ENCODE results near the gene AXIN1. TPM values are rescaled to one million over a fixed set of nuclear protein-coding genes. Genes with fewer than 3 reads are reported as not detected.

Gene AXIN1
- total RNA-seq, 1 experiment from 2014 or later, result 22.6 TPM

DNA sequence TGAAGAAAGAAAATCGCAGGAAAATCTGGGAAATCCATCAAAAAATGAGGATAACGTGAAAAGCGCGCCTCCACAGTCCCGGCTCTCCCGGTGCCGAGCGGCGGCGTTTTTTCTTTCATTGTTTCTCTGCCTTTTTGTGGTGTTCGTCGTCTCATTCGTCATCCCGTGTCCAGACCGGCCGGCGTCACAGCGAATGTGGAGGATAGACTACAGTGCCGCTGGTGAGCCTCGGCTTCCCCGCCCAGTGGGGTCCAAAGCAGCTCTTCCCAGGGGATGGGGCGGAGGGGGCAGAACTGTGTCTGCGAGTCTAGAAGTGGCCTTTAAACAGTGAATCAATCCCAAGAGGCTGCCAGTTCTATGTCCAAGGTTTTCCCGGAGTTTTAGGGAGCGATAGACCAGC is 98.1 kb downstream of the AXIN1 start:
- in situ Hi-C loops (cut with HindIII; ENCODE audit: low pct_unique_long_range_greater_than_20kb, low sequenced_read_pairs), result no loop called here

DNA sequence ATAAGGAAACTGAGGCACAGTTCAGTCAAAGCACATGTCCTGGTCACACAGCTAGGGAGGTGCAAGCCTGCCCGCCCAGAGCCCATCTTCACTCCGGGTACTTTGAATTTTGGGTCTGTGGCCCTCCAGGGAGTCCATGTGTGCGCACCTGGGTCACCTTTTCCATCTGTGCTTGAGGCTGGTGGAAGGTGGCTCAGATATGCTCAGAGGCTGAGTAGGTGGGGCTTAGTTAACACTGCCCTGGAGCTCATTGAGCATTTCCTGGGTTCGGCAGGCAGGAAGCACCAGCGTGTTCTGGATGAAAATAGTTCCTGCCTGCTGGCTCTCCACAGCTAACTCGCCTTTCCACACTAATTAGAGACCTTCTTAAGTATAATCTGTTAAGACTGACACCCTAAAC is 98.7 kb downstream of the AXIN1 start:
- DNase-seq (ENCODE audit: low read depth, low spot score), result no peak
- in situ Hi-C loops (cut with HindIII; ENCODE audit: low pct_unique_long_range_greater_than_20kb, low sequenced_read_pairs), result no loop called here

More for the DNA sequence above, 98.1 kb downstream of the AXIN1 start:
- DNase-seq (ENCODE audit: low read depth, low spot score), result no peak

DNA sequence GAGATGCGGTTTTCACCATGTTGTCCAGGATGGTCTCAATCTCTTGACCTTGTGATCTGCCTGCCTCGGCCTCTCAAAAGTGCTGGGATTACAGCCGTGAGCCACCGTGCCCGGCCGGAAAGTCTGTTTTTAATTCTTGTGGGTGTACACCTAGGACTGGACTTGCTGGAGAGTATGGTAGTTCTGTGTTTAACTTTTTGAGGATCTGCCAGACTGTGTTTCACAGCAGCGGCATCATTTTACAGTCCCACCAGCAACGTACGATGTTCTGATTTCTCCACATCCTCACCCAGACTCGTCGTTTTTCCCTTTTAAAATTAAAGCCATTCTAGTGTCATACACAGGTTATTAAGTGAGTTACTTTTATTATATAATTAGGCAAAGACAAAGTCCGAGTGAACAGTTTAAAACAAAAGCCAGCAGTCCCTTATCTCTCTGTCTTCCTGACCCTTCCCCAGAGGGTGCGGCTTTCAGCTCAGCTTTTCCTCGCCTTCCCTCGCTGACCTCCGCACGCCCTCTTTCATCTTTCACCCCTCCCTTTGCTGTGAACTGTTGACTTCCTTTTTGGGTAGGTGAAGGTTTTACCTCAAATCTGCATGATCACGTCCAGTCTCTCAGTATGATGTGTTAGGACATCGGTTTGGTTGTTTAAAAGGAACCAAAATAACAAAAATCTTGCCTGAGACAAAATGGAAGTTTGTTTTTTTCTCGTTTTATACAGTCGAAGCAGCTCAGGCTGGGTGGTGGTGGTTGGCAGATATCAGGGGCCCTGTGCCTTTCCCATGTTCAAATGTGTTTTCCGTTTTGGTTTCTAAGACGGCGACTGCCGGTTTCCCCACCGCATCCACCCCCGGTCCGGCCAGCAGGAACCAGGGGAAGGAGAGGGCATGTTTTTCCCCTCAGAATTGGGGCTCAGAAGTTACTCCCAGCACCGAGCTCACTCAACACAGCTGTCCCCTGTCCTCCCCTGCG is 99.9 kb downstream of the AXIN1 start:
- DNase-seq (ENCODE audit: low read depth, low spot score), result no peak
- in situ Hi-C loops (cut with HindIII; ENCODE audit: low pct_unique_long_range_greater_than_20kb, low sequenced_read_pairs), result no loop called here

DNA sequence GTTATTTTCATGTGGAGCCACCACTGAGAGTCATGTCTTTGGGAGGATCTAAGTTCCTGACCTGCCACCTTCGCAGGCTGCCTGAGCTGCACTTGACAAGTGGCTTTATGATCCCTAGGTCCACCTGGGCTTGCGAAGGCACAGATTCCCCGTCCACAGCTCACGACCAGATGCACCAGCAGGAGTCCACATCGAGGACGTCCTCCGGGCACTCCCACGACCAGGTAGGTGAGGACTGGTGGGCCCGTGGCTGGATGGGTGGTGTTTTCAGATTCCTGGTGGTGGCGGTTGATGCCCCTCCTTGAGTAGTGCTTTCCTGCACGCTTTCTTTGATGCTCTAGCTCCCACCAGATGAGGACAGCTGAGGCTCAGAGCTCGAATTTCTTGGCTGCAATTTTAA is 103.1 kb downstream of the AXIN1 start:
- DNase-seq (ENCODE audit: low read depth, low spot score), result no peak
- in situ Hi-C loops (cut with HindIII; ENCODE audit: low pct_unique_long_range_greater_than_20kb, low sequenced_read_pairs), result no loop called here

DNA sequence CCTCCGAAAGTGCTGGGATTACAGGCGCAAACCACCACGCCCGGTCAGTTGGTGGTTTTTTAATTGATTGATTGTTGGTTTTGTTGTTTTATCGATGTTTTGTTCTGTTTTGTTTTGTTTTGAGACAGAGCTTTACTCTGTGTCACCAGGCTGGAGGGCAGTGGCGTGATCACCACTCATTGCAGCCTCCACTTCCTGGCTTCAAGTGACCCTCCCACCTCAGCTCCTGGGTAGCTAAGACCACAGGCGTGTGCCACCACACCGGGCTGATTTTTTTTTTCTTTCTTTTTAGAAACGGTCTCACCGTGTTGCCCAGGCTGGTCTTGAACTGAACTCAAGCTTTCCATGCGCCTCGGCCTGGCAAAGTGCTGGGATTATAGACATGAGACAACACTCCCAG is 105.5 kb downstream of the AXIN1 start:
- in situ Hi-C loops (cut with HindIII; ENCODE audit: low pct_unique_long_range_greater_than_20kb, low sequenced_read_pairs), result no loop called here
- DNase-seq (ENCODE audit: low read depth, low spot score), result no peak

DNA sequence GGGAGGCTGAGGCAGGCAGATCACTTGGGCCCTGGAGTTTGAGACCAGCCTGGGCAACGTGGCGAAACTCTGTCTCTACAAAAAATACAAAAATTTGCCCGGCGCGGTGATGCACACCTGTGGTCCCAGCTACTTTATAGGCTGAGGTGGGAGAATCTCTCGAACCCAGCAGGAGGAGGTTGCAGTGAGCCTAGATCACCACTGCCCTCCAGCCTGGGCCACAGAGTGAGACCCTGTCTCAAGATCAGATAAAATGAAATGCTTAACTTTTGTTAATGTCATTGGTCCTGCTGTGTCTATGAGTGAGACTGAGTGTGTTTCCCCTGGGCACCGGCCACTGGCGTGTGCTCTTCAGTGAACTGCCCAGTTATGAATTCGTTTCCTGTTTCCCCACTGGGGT is 107.4 kb downstream of the AXIN1 start:
- DNase-seq (ENCODE audit: low read depth, low spot score), result no peak
- in situ Hi-C loops (cut with HindIII; ENCODE audit: low pct_unique_long_range_greater_than_20kb, low sequenced_read_pairs), result no loop called here

DNA sequence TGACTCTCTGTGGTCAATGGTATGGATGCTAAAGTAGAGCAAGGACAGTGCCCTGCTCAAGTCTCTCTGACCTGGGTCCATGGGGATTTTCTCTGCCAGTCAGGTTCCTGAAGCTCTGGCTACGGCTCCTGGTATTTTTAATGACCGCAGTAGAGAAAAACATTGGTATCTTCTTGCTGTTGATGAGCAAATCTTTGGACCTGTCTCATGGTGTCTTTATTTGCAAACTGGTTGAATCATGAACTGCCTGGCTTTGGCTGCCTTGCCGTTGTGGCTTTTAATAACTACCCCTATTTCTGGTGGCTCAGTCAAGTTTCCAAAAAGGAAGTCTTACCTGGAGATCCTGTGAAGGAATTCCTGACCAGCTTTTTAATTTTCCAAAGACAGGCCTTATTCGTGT is 109.2 kb downstream of the AXIN1 start:
- DNase-seq (ENCODE audit: low read depth, low spot score), result no peak
- in situ Hi-C loops (cut with HindIII; ENCODE audit: low pct_unique_long_range_greater_than_20kb, low sequenced_read_pairs), result no loop called here

DNA sequence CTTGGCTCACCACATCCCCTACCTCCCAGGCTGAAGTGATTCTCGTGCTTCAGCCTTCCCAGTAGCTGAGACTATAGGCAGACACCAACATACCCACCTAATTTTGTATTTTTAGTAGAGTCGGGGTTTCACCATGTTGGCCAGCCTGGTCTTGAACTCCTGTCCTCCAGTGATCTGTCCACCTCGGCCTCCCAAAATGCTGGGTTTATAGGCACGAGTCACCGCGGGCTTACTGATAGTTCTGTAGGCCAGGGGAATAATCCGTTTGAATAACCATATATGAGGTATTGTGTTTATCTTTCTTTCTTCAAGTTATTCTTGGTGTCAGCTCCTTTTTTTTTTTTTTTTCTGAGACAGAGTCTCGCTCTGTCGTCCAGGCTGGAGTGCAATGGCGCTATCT is 110.2 kb downstream of the AXIN1 start:
- DNase-seq (ENCODE audit: low read depth, low spot score), result no peak
- in situ Hi-C loops (cut with HindIII; ENCODE audit: low pct_unique_long_range_greater_than_20kb, low sequenced_read_pairs), result no loop called here

DNA sequence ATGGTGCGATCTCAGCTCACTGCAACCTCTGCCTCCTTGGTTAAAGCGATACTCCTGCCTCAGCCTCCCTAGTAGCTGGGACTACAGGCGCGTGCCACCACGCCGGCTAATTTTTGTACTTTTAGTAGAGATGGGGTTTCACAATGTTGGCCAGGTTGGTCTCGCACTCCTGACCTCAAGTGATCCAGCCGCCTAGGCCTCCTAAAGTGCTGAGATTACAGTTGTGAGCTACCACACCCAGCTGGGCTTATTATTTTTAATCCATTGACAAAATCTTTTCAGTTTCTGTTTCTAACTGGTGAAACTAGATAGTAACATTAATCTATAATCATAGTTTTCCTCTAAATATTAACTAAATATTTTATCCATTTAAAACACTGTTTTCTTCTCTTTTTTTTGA is 112.0 kb downstream of the AXIN1 start:
- in situ Hi-C loops (cut with HindIII; ENCODE audit: low pct_unique_long_range_greater_than_20kb, low sequenced_read_pairs), result no loop called here
- DNase-seq (ENCODE audit: low read depth, low spot score), result no peak

DNA sequence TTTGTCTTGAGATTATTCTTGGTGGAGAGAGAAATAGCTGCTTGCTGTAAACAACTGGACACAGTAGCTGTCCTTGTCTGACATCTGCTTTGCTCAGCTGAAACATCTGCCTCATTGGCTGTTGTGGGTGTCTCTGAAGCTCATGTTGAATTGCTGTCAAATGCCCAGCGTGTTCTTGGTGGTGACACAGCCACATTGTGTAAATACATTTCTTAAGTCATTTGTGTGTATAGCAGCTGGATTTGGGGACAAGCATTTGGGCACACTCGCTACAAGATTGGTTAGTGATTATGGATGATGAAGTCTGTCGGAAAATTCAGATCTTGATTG is 112.6 kb downstream of the AXIN1 start:
- DNase-seq (ENCODE audit: low read depth, low spot score), result no peak
- in situ Hi-C loops (cut with HindIII; ENCODE audit: low pct_unique_long_range_greater_than_20kb, low sequenced_read_pairs), result no loop called here

Other genes starting within 250 kb of the AXIN1 start
- 4.1 and 5.6 TPM in 2 replicates for gene NPRL3, start 214.1 kb downstream of the AXIN1 start, total RNA-seq (2014; rRNA removed; shearing (Covaris generic))
- gene HBZ, start 200.1 kb downstream of the AXIN1 start, total RNA-seq (2014; rRNA removed; shearing (Covaris generic)), result not detected in 2 replicates
- gene HBM, start 186.7 kb downstream of the AXIN1 start, total RNA-seq (2014; rRNA removed; shearing (Covaris generic)), result not detected in 2 replicates
- gene HBA2, start 179.8 kb downstream of the AXIN1 start, total RNA-seq (2014; rRNA removed; shearing (Covaris generic)), result not detected in 2 replicates
- not detected in 2 replicates for gene HBA1, start 176.0 kb downstream of the AXIN1 start, total RNA-seq (2014; rRNA removed; shearing (Covaris generic))
- 2.2 and 2.5 TPM in 2 replicates for gene HBQ1, start 172.3 kb downstream of the AXIN1 start, total RNA-seq (2014; rRNA removed; shearing (Covaris generic))
- 28.2 and 31.4 TPM in 2 replicates for gene LUC7L, start 123.3 kb downstream of the AXIN1 start, total RNA-seq (2014; rRNA removed; shearing (Covaris generic))
- gene FAM234A, start 117.9 kb downstream of the AXIN1 start, total RNA-seq (2014; rRNA removed; shearing (Covaris generic)), result 30.2 and 31.2 TPM in 2 replicates
- gene RGS11, start 76.8 kb downstream of the AXIN1 start, total RNA-seq (2014; rRNA removed; shearing (Covaris generic)), result 0.35 and 0.74 TPM in 2 replicates
- gene ARHGDIG, start 72.1 kb downstream of the AXIN1 start, total RNA-seq (2014; rRNA removed; shearing (Covaris generic)), result 3.5 and 4.1 TPM in 2 replicates
- gene PDIA2, start 69.6 kb downstream of the AXIN1 start, total RNA-seq (2014; rRNA removed; shearing (Covaris generic)), result 0.08 and 0.34 TPM in 2 replicates
- gene MRPL28, start 17.8 kb upstream of the AXIN1 start, total RNA-seq (2014; rRNA removed; shearing (Covaris generic)), result 78.0 and 105 TPM in 2 replicates
- 88.5 and 94.0 TPM in 2 replicates for gene PGAP6, start 29.3 kb upstream of the AXIN1 start, total RNA-seq (2014; rRNA removed; shearing (Covaris generic))
- gene NME4, start 44.5 kb upstream of the AXIN1 start, total RNA-seq (2014; rRNA removed; shearing (Covaris generic)), result 176 and 197 TPM in 2 replicates
- gene DECR2, start 49.2 kb upstream of the AXIN1 start, total RNA-seq (2014; rRNA removed; shearing (Covaris generic)), result 11.9 and 12.5 TPM in 2 replicates
- 10.0 and 10.5 TPM in 2 replicates for gene RAB11FIP3, start 72.9 kb upstream of the AXIN1 start, total RNA-seq (2014; rRNA removed; shearing (Covaris generic))
- gene CAPN15, start 175.0 kb upstream of the AXIN1 start, total RNA-seq (2014; rRNA removed; shearing (Covaris generic)), result 15.4 and 15.6 TPM in 2 replicates
- gene PRR35, start 207.7 kb upstream of the AXIN1 start, total RNA-seq (2014; rRNA removed; shearing (Covaris generic)), result not detected in 2 replicates
- 0.56 and 1.1 TPM in 2 replicates for gene NHLRC4, start 214.3 kb upstream of the AXIN1 start, total RNA-seq (2014; rRNA removed; shearing (Covaris generic))
- gene PIGQ, start 217.2 kb upstream of the AXIN1 start, total RNA-seq (2014; rRNA removed; shearing (Covaris generic)), result 24.5 and 24.7 TPM in 2 replicates
- 9.3 and 9.6 TPM in 2 replicates for gene RAB40C, start 237.3 kb upstream of the AXIN1 start, total RNA-seq (2014; rRNA removed; shearing (Covaris generic))